Peyer's patch (tissue), 4 donors: ENCODE data around the gene RHBDD1. TPM values are rescaled to one million over a fixed set of nuclear protein-coding genes. Genes with fewer than 3 reads are reported as not detected.
A peak's percentile ranks its signal among the peaks of the same experiment; 100 is the strongest.

Experiments used
- DNase-seq, 3 donors: peaks; one replicate each; pipeline ENCODE4 v3.0.0-alpha.2; 2017 to 2019
- H3K27ac ChIP-seq, 4 donors: fragments of 200-600 bp; sonication (generic); one replicate each; pipeline ENCODE4 v1.5.1; 2016 to 2019
- H3K27me3 ChIP-seq, 2 donors: fragments of 200-600 bp; sonication (generic); one replicate each; pipeline ENCODE4 v1.5.1; 2019
- H3K36me3 ChIP-seq, 3 donors: fragments of 200-600 bp; sonication (generic); one replicate each; pipeline ENCODE4 v1.5.1; 2016 to 2019
- H3K4me1 ChIP-seq, 4 donors: fragments of 200-600 bp; sonication (generic); one replicate each; pipeline ENCODE4 v1.5.1; 2016 to 2019
- H3K4me3 ChIP-seq, 4 donors: fragments of 200-600 bp; sonication (generic); 1 replicate in 3 of 4; 2 replicates in 1 of 4; pipeline ENCODE4 v1.5.1; 2016 to 2019; ENCODE audit warnings: mild to moderate bottlenecking in 1 of 4
- H3K9me3 ChIP-seq, 4 donors: fragments of 200-600 bp; sonication (generic); one replicate each; pipeline ENCODE4 v1.5.1; 2016 to 2019; ENCODE audit warnings: mild to moderate bottlenecking in 1 of 4
- POLR2A ChIP-seq, 2 donors: fragments of 450-650 bp; IDR thresholded peaks; one replicate each; pipeline ENCODE4 v1.5.1; 2017; ENCODE audit warnings: antibody characterized with exemption in 2 of 2, mild to moderate bottlenecking in 2 of 2, moderate library complexity in 2 of 2
- total RNA-seq, 4 donors: library from RNA; depleted of rRNA; stranded (reverse); fragments of >200 nt; gene quantifications; one replicate each; pipeline ENCODE4 v1.1.0, GENCODE V29; 2016
- TF ChIP-seq, protein P1 (sequence below), 6 experiments: fragments of 450-650 bp in 4 of 6; fragments of 200-600 bp in 2 of 6; sonication (generic) in 1 of 6; IDR thresholded peaks; one replicate each; pipeline ENCODE4 v1.5.1; 2017 to 2019; ENCODE audit warnings: antibody characterized with exemption in 6 of 6, mild to moderate bottlenecking in 3 of 6, moderate library complexity in 1 of 6

RHBDD1 gene
- total RNA-seq, 4 donors from 2014 or later: 12.6 to 68.5 (median 30.6) TPM

- no peak for DNase-seq
- TF ChIP-seq POLR2A (IDR thresholded peaks at IDR 0.05): no peak
- TF ChIP-seq, protein P1, sequence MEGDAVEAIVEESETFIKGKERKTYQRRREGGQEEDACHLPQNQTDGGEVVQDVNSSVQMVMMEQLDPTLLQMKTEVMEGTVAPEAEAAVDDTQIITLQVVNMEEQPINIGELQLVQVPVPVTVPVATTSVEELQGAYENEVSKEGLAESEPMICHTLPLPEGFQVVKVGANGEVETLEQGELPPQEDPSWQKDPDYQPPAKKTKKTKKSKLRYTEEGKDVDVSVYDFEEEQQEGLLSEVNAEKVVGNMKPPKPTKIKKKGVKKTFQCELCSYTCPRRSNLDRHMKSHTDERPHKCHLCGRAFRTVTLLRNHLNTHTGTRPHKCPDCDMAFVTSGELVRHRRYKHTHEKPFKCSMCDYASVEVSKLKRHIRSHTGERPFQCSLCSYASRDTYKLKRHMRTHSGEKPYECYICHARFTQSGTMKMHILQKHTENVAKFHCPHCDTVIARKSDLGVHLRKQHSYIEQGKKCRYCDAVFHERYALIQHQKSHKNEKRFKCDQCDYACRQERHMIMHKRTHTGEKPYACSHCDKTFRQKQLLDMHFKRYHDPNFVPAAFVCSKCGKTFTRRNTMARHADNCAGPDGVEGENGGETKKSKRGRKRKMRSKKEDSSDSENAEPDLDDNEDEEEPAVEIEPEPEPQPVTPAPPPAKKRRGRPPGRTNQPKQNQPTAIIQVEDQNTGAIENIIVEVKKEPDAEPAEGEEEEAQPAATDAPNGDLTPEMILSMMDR (IDR thresholded peaks at IDR 0.05): no peak
- Histone ChIP-seq H3K27me3 (no peaks in the 10 kb centered on the region), H3K9me3 (no peaks in the 10 kb centered on the region), H3K4me3 (peak overlapping the region; percentile 69 to 86 (median 82)), H3K27ac (peak overlapping the region; percentile 98 to 100 (median 99)), H3K36me3 (no peaks in the 10 kb centered on the region), H3K4me1 (peaks cover 0 to 20% (median 8%) of the 10 kb centered on the region in 4 donors)
Measured at GRCh38 chr2:226835420-226835795, 446 bp upstream of the RHBDD1 start.

- no peaks in the 10 kb centered on the region for H3K27me3 ChIP-seq
- no peaks in the 10 kb centered on the region for H3K9me3 ChIP-seq
- peaks cover 0 to 20% (median 8%) of the 10 kb centered on the region in 4 donors for H3K4me1 ChIP-seq
- no peaks in the 10 kb centered on the region for H3K36me3 ChIP-seq
- H3K27ac ChIP-seq: peak overlapping the region; percentile 98 to 100 (median 99)
- no peak for TF ChIP-seq POLR2A (IDR thresholded peaks at IDR 0.05)
- TF ChIP-seq, protein P1 (IDR thresholded peaks at IDR 0.05): peak in 1 of 6 experiments; percentile 2
- DNase-seq: no peak
- peak overlapping the region; percentile 69 to 86 (median 82) for H3K4me3 ChIP-seq
Measured at GRCh38 chr2:226836548-226836885, 663 bp downstream of the RHBDD1 start.

- H3K4me1 ChIP-seq: peaks cover 0 to 20% (median 8%) of the 10 kb centered on the region in 4 donors
- peak overlapping the region; percentile 98 to 100 (median 99) for H3K27ac ChIP-seq
- no peak for TF ChIP-seq POLR2A (IDR thresholded peaks at IDR 0.05)
- TF ChIP-seq, protein P1 (IDR thresholded peaks at IDR 0.05): no peak
- no peaks in the 10 kb centered on the region for H3K27me3 ChIP-seq
- no peak for DNase-seq
- H3K4me3 ChIP-seq: no peak overlapping the region
- no peaks in the 10 kb centered on the region for H3K36me3 ChIP-seq
- H3K9me3 ChIP-seq: no peaks in the 10 kb centered on the region
Measured at GRCh38 chr2:226837334-226837733, 1.5 kb downstream of the RHBDD1 start.

DNA sequence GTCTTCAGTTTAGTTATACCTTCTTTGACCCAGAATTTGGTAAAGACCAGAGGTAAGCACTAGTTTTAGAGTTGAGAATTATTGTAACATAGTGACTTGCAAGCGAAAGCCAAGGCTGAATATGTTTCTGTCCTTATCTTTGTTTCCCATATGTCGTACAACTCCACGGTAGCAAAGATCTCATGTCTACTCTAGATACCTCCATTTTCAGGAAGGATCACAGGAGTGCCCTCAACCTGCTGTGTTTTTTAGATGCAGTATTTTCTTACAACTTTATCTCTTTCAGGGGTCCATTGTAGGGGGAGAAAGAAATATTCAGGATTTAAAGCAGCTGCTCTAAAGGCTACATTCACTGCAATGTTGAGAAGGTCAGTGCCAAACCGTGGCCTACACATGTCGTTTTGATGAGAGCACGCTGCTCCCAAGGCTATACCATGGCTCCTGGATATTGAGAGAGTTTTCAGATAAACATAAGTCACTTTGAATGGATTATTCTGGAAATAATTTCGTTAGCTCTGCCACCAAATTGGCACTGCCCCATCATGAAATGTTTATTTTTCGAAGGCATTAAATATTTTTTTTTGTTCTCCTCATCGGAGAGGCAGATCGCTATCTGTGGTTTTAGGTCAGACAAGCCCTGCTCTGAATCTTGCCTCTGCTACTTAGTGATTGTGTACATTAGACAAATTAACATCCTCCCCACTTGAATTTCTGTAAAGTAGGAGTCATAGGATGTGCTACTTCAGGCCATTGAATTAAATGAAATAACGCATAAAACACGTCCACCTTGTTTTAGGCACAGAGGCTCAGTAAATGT, 2.1 kb downstream of the RHBDD1 start:
- Histone ChIP-seq H3K27me3 (no peaks in the 10 kb centered on the region), H3K36me3 (no peaks in the 10 kb centered on the region), H3K4me1 (peaks cover 0 to 20% (median 8%) of the 10 kb centered on the region in 4 donors), H3K27ac (peak overlapping the region; percentile 98 to 100 (median 99)), H3K9me3 (no peaks in the 10 kb centered on the region), H3K4me3 (no peak overlapping the region)
- TF ChIP-seq, protein P1 (IDR thresholded peaks at IDR 0.05): no peak
- TF ChIP-seq POLR2A (IDR thresholded peaks at IDR 0.05): no peak
- DNase-seq: no peak

DNA sequence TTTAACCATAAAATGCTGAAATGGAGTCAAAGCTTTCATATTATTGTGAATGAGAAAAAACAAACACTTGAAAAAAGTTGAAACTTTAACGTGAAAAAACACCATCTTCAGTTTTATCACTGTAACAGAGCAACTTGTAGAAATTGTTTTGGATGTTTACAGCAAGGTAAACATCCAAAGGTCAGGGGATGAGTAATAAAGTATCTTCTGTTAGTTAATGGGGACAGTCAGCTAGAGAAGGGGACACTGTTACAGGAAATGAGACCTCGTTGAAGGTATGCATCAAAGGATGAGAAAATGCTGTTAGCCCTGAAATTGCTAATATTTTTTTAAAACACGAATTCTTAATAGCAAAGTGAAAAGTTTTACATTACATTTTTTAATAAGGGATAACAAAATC, 2.9 kb downstream of the RHBDD1 start:
- Histone ChIP-seq H3K9me3 (no peaks in the 10 kb centered on the region), H3K27ac (peak overlapping the region in 3 of 4 donors; percentile 22 to 99 (median 63)), H3K4me1 (peaks cover 0 to 20% (median 8%) of the 10 kb centered on the region in 4 donors), H3K27me3 (no peaks in the 10 kb centered on the region), H3K4me3 (no peak overlapping the region), H3K36me3 (no peaks in the 10 kb centered on the region)
- no peak for DNase-seq
- TF ChIP-seq, protein P1 (IDR thresholded peaks at IDR 0.05): no peak
- no peak for TF ChIP-seq POLR2A (IDR thresholded peaks at IDR 0.05)
